Measurements from ENCODE around the gene TSPAN32.

GRCh38 chr11:2259897-2260451 lies 41.8 kb upstream of the TSPAN32 start:
- TF ChIP-seq CTCF (IDR thresholded peaks at IDR 0.05; ENCODE audit: extremely low read depth in 1 of 2, insufficient read depth in 1 of 2, low read depth in 1 of 2, low read length in 2 of 2) (no peak), POLR2AphosphoS5 (IDR thresholded peaks at IDR 0.05; ENCODE audit: insufficient read depth, low read depth, low read length) (no peak), POLR2A (IDR thresholded peaks at IDR 0.05; ENCODE audit: low read depth, low read length) (no peak), MYC (IDR thresholded peaks at IDR 0.05; ENCODE audit: low read depth, low read length) (no peak), GATA2 (IDR thresholded peaks at IDR 0.05; ENCODE audit: insufficient read depth, insufficient read length, low read depth, low read length) (no peak), MAX (IDR thresholded peaks at IDR 0.05; ENCODE audit: insufficient read depth, insufficient read length) (no peak), EZH2 (IDR thresholded peaks at IDR 0.05; ENCODE audit: borderline replicate concordance, low read depth, low read length, severe bottlenecking) (no peak), FOS (IDR thresholded peaks at IDR 0.05; ENCODE audit: borderline replicate concordance, insufficient read depth, low read length) (no peak), JUN (IDR thresholded peaks at IDR 0.05; ENCODE audit: borderline replicate concordance, insufficient read depth, insufficient read length, low read depth) (no peak)

Data from endothelial cell of umbilical vein (primary cell).